Sigmoid colon (tissue), 4 donors: ENCODE measurements around the gene PAK1.

ENCODE experiments used
- EP300 ChIP-seq, 4 donors: sonication (generic); formaldehyde crosslinking; IDR thresholded peaks; one replicate each; pipeline ENCODE4 v1.6.1; 2017; ENCODE audit warnings: antibody characterized with exemption in 4 of 4
- POLR2A ChIP-seq, 2 donors: fragments of 450-650 bp; IDR thresholded peaks; one replicate each; pipeline ENCODE4 v1.6.1; 2016; ENCODE audit warnings: antibody characterized with exemption in 2 of 2, mild to moderate bottlenecking in 2 of 2, moderate library complexity in 2 of 2
- POLR2AphosphoS5 ChIP-seq, 4 donors: sonication (generic); formaldehyde crosslinking; IDR thresholded peaks; one replicate each; pipeline ENCODE4 v1.6.1; 2017; ENCODE audit warnings: antibody characterized with exemption in 4 of 4
- TF ChIP-seq, protein P1 (sequence below), 4 experiments: fragments of 450-650 bp in 3 of 4; fragments of 200-600 bp in 1 of 4; IDR thresholded peaks; one replicate each; pipeline ENCODE4 v1.5.1; 2016 to 2019; ENCODE audit warnings: antibody characterized with exemption in 4 of 4, mild to moderate bottlenecking in 3 of 4, moderate library complexity in 2 of 4

DNA sequence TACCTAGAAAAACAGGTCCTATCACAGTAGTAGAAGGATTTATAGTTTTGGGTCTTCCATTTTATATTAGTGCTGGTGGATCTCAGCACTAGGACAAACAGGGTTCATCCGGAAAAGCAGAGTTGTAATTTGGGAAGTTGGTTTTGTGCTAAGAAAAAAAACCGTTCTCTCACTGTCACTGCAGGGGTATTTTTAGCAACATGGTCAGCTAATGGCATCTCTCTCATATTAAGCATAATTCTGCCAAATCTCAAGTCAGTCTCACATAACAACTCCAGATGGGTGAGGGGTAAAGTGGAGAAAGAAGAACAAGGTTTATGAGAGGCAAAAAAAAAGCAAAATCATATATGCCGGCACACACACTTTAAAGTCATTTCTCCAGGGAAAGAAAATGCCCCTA, 120.8 kb downstream of the PAK1 start:
- TF ChIP-seq, protein P1, sequence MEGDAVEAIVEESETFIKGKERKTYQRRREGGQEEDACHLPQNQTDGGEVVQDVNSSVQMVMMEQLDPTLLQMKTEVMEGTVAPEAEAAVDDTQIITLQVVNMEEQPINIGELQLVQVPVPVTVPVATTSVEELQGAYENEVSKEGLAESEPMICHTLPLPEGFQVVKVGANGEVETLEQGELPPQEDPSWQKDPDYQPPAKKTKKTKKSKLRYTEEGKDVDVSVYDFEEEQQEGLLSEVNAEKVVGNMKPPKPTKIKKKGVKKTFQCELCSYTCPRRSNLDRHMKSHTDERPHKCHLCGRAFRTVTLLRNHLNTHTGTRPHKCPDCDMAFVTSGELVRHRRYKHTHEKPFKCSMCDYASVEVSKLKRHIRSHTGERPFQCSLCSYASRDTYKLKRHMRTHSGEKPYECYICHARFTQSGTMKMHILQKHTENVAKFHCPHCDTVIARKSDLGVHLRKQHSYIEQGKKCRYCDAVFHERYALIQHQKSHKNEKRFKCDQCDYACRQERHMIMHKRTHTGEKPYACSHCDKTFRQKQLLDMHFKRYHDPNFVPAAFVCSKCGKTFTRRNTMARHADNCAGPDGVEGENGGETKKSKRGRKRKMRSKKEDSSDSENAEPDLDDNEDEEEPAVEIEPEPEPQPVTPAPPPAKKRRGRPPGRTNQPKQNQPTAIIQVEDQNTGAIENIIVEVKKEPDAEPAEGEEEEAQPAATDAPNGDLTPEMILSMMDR (IDR thresholded peaks at IDR 0.05) = no peak
- TF ChIP-seq POLR2A (IDR thresholded peaks at IDR 0.05) (no peak), EP300 (IDR thresholded peaks at IDR 0.05) (no peak), POLR2AphosphoS5 (IDR thresholded peaks at IDR 0.05) (no peak)
